Measurements from ENCODE around the gene NXNL1. TPM values are rescaled to one million over a fixed set of nuclear protein-coding genes. Genes with fewer than 3 reads are reported as not detected.

The NXNL1 gene
- total and polyA plus RNA-seq, 2 donors (not counting 3 experiments of a cell fraction or from before 2014, with no cell fraction given) = not detected

DNA sequence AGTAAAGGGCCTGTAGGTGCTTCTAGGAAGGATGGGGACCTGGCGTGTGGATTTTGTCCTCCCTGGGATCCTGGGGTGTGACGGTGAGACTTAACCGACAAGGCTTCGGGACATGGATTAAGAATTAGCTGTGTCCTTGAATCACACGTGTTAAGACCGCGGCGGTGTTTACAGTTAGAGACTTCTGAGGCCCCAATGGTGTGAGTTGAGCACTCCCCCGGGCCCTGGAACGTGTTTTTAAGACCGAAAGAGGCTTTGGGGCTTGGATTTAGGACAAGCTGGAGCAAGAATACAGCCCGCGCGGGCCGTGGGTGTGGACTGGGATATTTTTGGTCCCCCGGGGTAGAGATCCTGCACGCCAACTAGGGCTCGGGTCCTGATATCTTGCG, 8.4 kb upstream of the NXNL1 start:
- dilution Hi-C loops (cut with MboI; ENCODE audit: extremely low pct_ligation_motif_present, low sequenced_read_pairs) (no loop called here), intact Hi-C loops (cut with micrococcal nuclease) (no loop called here)
- Histone ChIP-seq H3K9ac (replicated peaks; ENCODE audit: extremely low read depth, insufficient read depth, low read length) (peak overlapping the region; percentile 8), H3K4me3 (replicated peaks in 1 of 3; ENCODE audit: insufficient read depth in 1 of 3, low read depth in 1 of 3, low read length in 3 of 3) (peak overlapping the region; percentile 20 to 51 (median 51)), H2AFZ (ENCODE audit: low read depth, low read length) (peak overlapping the region; percentile 100), H3K9me3 (replicated peaks; ENCODE audit: control insufficient read depth, insufficient read depth, low read length) (no peaks in the 10 kb centered on the region), H3K4me2 (ENCODE audit: insufficient read depth, low read length) (peak overlapping the region; percentile 63), H3K27me3 (ENCODE audit: control insufficient read depth in 2 of 2, insufficient read depth in 2 of 2, low read length in 2 of 2) (no peaks in the 10 kb centered on the region), H3K27ac (ENCODE audit: insufficient read depth, low read depth, low read length) (peak overlapping the region; percentile 16), H3K79me2 (ENCODE audit: control insufficient read depth, insufficient read depth, low read length) (no peaks in the 10 kb centered on the region), H3K4me1 (ENCODE audit: control insufficient read depth, extremely low read depth, insufficient read depth, low read length) (peaks cover 11% of the 10 kb centered on the region), H4K20me1 (replicated peaks; ENCODE audit: control insufficient read depth, extremely low read depth, insufficient read depth, low read length) (no peaks in the 10 kb centered on the region), H3K36me3 (ENCODE audit: control insufficient read depth in 2 of 2, extremely low read depth in 1 of 2, insufficient read depth in 2 of 2, low read length in 2 of 2) (no peaks in the 10 kb centered on the region), H3K9me1 (replicated peaks; ENCODE audit: control insufficient read depth, extremely low read depth, insufficient read depth, low read length) (no peaks in the 10 kb centered on the region)
- CTCF ChIA-PET = interaction anchor here (0.8 kb wide), 1 partner anchor 9 kb away, joined by 3 read pairs; no protein-coding TSS in a partner anchor
- TF ChIP-seq, protein P1, sequence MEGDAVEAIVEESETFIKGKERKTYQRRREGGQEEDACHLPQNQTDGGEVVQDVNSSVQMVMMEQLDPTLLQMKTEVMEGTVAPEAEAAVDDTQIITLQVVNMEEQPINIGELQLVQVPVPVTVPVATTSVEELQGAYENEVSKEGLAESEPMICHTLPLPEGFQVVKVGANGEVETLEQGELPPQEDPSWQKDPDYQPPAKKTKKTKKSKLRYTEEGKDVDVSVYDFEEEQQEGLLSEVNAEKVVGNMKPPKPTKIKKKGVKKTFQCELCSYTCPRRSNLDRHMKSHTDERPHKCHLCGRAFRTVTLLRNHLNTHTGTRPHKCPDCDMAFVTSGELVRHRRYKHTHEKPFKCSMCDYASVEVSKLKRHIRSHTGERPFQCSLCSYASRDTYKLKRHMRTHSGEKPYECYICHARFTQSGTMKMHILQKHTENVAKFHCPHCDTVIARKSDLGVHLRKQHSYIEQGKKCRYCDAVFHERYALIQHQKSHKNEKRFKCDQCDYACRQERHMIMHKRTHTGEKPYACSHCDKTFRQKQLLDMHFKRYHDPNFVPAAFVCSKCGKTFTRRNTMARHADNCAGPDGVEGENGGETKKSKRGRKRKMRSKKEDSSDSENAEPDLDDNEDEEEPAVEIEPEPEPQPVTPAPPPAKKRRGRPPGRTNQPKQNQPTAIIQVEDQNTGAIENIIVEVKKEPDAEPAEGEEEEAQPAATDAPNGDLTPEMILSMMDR (IDR thresholded peaks at IDR 0.05; ENCODE audit: extremely low read depth in 1 of 2, insufficient read depth in 1 of 2, low read depth in 1 of 2, low read length in 2 of 2) = no peak
- TF ChIP-seq MYC (IDR thresholded peaks at IDR 0.05; ENCODE audit: low read depth, low read length) (no peak), POLR2AphosphoS5 (IDR thresholded peaks at IDR 0.05; ENCODE audit: insufficient read depth, low read depth, low read length) (no peak), EZH2 (IDR thresholded peaks at IDR 0.05; ENCODE audit: borderline replicate concordance, low read depth, low read length, severe bottlenecking) (no peak)
- TF ChIP-seq, protein P2, sequence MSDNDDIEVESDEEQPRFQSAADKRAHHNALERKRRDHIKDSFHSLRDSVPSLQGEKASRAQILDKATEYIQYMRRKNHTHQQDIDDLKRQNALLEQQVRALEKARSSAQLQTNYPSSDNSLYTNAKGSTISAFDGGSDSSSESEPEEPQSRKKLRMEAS (IDR thresholded peaks at IDR 0.05; ENCODE audit: insufficient read depth, insufficient read length) = no peak
- FAIRE-seq (no peak), DNase-seq (ENCODE audit: low read depth, low spot score) (no peak)
- BruUV-seq (replicated peaks) = no TSS peak
- POLR2A ChIA-PET = interaction anchor here (1.1 kb wide), 1 partner anchor 56 kb away, joined by 3 read pairs; no protein-coding TSS in a partner anchor
